Stomach smooth muscle (tissue), 2 donors: ENCODE measurements around the gene BCL2A1.

ENCODE experiments used
- H3K27ac ChIP-seq: one replicate; pipeline ENCODE4 v1.7.0; 2013; ENCODE audit warnings: mild to moderate bottlenecking, low read length, inconsistent platforms
- H3K27me3 ChIP-seq, 2 donors: one replicate each; pipeline ENCODE4 v1.7.0; 2013; ENCODE audit warnings: low read length in 2 of 2; ENCODE audit not compliant: insufficient read depth in 2 of 2, control insufficient read depth in 1 of 2
- H3K36me3 ChIP-seq, 2 donors: one replicate each; pipeline ENCODE4 v1.7.0; 2013; ENCODE audit warnings: low read length in 2 of 2; ENCODE audit not compliant: control insufficient read depth in 2 of 2, insufficient read depth in 2 of 2
- H3K4me1 ChIP-seq: one replicate; pipeline ENCODE4 v1.7.0; 2013; ENCODE audit warnings: low read length; ENCODE audit not compliant: control insufficient read depth, insufficient read depth
- H3K4me3 ChIP-seq, 2 donors: one replicate each; pipeline ENCODE4 v1.7.0; 2013; ENCODE audit warnings: low read length in 2 of 2
- H3K9ac ChIP-seq, 2 donors: one replicate each; pipeline ENCODE4 v1.7.0; 2013; ENCODE audit warnings: low read length in 2 of 2, mild to moderate bottlenecking in 1 of 2
- H3K9me3 ChIP-seq, 2 donors: one replicate each; pipeline ENCODE4 v1.7.0; 2013; ENCODE audit warnings: low read length in 2 of 2; ENCODE audit not compliant: control insufficient read depth in 2 of 2
- donor health status: healthy.
- donor health status: Pancreatic carcinoma.

The BCL2A1 gene

DNA sequence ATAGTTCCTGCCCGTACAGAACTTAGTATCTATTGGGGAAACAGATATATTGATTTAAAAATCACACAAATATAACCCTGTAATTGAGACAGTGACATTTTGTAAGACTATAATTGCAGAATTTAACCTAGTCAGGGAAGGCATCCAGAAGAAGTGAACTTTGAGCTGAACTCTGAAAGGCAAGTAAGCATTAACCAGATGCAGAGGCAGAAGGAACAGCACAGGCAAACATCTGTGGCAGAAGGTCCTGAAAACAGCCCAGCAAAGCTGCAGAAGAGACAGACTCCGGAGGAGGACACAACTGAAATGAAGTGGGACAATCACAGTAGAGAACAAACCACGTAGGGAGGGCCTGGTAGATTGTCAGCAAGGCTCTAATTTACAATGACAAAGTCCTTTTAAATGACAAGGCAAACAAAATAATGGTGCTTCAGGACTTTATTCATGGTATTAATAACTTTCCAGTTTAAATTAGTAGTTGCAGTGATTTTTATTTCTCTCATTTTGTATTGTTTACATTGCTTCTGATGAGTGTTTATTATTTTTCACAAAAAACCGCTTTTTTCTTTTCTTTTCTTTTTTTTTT lies 14.5 kb downstream of the BCL2A1 start:
- no peaks in the 10 kb centered on the region for H3K9me3 ChIP-seq
- no peaks in the 10 kb centered on the region for H3K27me3 ChIP-seq
- H3K4me1 ChIP-seq = no peaks in the 10 kb centered on the region
- no peaks in the 10 kb centered on the region for H3K36me3 ChIP-seq
- H3K9ac ChIP-seq = no peak overlapping the region
- H3K27ac ChIP-seq = no peak overlapping the region
- no peak overlapping the region for H3K4me3 ChIP-seq

DNA sequence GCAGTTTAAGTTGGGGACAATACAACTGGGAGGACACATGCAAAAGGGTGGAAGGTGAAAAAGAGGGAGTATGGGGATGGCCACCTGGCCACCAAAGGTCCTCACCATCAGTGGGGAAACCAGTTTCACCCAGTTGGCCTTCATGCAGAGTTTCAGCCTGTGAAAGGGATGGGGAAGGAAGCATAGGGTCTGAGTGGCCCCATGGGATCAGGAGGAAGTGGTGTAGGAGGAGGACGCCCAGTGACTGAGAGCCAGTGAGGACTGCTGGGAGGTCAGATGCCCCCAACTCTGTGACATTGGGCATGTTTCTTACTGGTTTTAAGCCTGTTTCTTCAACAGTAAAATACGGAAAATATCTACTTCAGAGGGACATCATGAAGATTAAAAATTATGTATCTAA lies 16.3 kb downstream of the BCL2A1 start:
- Histone ChIP-seq H3K4me1 (no peaks in the 10 kb centered on the region), H3K27me3 (no peaks in the 10 kb centered on the region), H3K27ac (no peak overlapping the region), H3K36me3 (no peaks in the 10 kb centered on the region), H3K9me3 (no peaks in the 10 kb centered on the region), H3K4me3 (no peak overlapping the region), H3K9ac (no peak overlapping the region)

- H3K9ac ChIP-seq = no peak overlapping the region
- H3K4me1 ChIP-seq = no peaks in the 10 kb centered on the region
- no peak overlapping the region for H3K4me3 ChIP-seq
- H3K27ac ChIP-seq = no peak overlapping the region
- H3K9me3 ChIP-seq = no peaks in the 10 kb centered on the region
- H3K36me3 ChIP-seq = no peaks in the 10 kb centered on the region
- no peaks in the 10 kb centered on the region for H3K27me3 ChIP-seq
These were observed 17.0 kb downstream of the BCL2A1 start for GRCh38 chr15:79953951-79954444.

DNA sequence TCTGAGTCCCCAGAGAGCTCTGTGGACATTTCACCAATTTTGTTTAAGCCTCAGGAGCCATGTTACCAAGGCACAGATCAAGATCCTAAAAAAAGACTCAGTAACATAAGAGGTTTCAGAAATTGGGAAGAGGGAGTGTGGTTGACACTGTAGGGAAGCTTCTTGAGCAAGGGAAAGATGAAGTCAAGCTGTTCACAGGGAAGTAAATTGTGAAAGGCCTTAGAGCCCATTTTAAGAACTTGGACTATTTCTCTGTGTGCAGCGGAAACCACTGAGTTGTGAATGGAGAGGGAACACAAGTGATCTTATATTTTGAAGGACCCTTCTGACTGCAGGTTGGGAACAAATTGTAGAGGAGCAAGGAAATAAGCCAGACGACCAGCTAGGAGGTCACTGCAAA lies 18.7 kb downstream of the BCL2A1 start:
- H3K36me3 ChIP-seq = no peaks in the 10 kb centered on the region
- no peak overlapping the region for H3K27ac ChIP-seq
- no peaks in the 10 kb centered on the region for H3K4me1 ChIP-seq
- H3K9ac ChIP-seq = no peak overlapping the region
- no peaks in the 10 kb centered on the region for H3K9me3 ChIP-seq
- no peak overlapping the region for H3K4me3 ChIP-seq
- H3K27me3 ChIP-seq = no peaks in the 10 kb centered on the region

DNA sequence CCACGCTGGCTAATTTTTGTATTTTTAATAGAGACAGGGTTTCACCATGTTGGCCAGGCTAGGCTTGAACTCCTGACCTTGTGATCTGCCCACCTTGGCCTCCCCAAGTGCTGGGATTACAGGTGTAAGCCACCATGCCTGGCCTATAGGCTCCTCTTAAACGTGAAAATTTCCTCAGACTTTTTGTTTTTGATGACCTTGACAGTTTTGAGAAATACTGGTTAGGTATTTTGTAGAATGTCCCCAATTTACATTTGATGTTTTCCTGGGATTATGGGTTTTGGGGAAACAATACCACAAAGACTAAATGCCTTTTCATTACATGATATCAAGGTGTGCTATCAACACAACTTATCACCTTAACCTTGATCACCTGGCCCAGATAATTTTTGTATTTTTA lies 20.7 kb downstream of the BCL2A1 start:
- Histone ChIP-seq H3K4me1 (no peaks in the 10 kb centered on the region), H3K9me3 (no peaks in the 10 kb centered on the region), H3K27me3 (no peaks in the 10 kb centered on the region), H3K27ac (no peak overlapping the region), H3K36me3 (no peaks in the 10 kb centered on the region), H3K9ac (no peak overlapping the region), H3K4me3 (no peak overlapping the region)

- Histone ChIP-seq H3K9me3 (no peaks in the 10 kb centered on the region), H3K4me3 (no peak overlapping the region), H3K27me3 (no peaks in the 10 kb centered on the region), H3K9ac (no peak overlapping the region), H3K27ac (no peak overlapping the region), H3K4me1 (no peaks in the 10 kb centered on the region), H3K36me3 (no peaks in the 10 kb centered on the region)
These were observed 22.2 kb downstream of the BCL2A1 start for GRCh38 chr15:79948761-79949160.

GRCh38 chr15:79948095-79948695 lies 22.8 kb downstream of the BCL2A1 start:
- Histone ChIP-seq H3K4me1 (no peaks in the 10 kb centered on the region), H3K9ac (no peak overlapping the region), H3K36me3 (no peaks in the 10 kb centered on the region), H3K27ac (no peak overlapping the region), H3K4me3 (no peak overlapping the region), H3K9me3 (no peaks in the 10 kb centered on the region), H3K27me3 (no peaks in the 10 kb centered on the region)

DNA sequence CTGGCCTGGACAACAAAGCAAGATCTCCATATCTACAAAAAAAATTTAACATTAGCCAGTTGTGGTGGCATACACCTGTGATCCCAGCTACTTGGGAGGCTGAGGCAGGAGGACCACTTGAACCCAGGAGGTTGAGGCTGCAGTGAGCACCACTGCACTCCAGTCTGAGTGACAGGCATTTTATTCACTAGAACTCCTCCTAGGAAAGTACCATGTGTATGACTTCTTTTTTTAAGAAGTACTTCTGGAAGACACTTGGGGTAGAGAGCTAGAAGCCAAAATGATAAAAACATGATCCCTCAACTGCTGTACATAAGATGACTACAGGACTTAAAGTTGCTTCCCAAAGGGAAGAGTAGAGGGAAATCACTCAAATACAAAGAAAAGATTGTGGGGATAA lies 24.0 kb downstream of the BCL2A1 start:
- no peaks in the 10 kb centered on the region for H3K27me3 ChIP-seq
- no peaks in the 10 kb centered on the region for H3K4me1 ChIP-seq
- no peak overlapping the region for H3K27ac ChIP-seq
- H3K4me3 ChIP-seq = no peak overlapping the region
- H3K9me3 ChIP-seq = no peaks in the 10 kb centered on the region
- H3K36me3 ChIP-seq = no peaks in the 10 kb centered on the region
- no peak overlapping the region for H3K9ac ChIP-seq

DNA sequence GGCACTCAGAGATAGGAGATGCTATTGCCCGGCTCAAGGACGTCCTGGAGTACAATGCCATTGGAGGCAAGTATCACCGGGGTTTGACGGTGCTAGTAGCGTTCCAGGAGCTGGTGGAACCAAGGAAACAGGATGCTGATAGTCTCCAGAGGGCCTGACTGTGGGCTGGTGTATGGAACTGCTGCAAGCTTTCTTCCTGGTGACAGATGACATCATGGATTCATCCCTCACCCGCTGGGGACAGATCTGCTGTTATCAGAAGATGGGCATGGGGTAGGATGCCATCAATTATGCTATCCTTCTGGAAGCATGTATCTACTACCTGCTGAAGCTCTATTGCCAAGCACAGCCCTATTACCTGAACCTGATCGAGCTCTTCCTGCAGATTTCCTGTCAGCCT lies 26.4 kb downstream of the BCL2A1 start:
- Histone ChIP-seq H3K9me3 (no peaks in the 10 kb centered on the region), H3K27ac (no peak overlapping the region), H3K27me3 (no peaks in the 10 kb centered on the region), H3K36me3 (no peaks in the 10 kb centered on the region), H3K4me3 (no peak overlapping the region), H3K4me1 (no peaks in the 10 kb centered on the region), H3K9ac (no peak overlapping the region)

- no peak overlapping the region for H3K27ac ChIP-seq
- no peaks in the 10 kb centered on the region for H3K9me3 ChIP-seq
- H3K36me3 ChIP-seq = no peaks in the 10 kb centered on the region
- no peak overlapping the region for H3K4me3 ChIP-seq
- no peak overlapping the region for H3K9ac ChIP-seq
- no peaks in the 10 kb centered on the region for H3K27me3 ChIP-seq
- no peaks in the 10 kb centered on the region for H3K4me1 ChIP-seq
These were observed 27.2 kb downstream of the BCL2A1 start for GRCh38 chr15:79943820-79944219.

DNA sequence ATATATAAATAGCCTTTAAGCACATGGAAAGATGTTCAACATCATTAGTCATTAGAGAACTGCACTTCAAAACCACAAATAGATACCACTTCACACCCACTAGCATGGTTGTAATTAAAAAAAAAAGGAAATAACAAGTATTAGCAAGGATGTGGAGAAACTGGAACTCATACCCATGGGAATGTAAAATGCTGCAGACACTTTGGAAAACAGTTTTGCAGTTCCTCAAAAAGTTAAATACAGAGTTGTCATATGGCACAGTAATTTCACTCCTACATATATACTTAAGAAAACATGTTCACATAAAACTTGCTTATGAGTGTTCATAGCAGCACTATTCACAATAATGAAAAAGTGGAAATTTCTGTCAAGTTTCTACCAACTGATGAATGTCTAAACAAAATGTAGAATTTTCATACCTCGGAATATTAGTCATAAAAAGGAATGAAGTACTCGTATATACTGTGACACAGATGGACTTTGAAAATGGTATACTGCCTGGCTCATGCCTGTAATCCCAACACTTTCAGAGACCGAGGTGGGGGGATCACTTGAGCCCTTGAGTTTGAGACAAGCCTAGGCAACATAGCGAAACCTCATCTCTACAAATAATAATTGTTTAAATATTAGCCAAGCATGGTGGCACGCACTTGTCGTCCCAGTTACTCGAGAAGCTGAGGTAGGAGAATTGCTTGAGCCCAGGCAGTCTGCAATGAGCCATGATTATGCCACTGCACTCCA lies 28.1 kb downstream of the BCL2A1 start:
- no peaks in the 10 kb centered on the region for H3K9me3 ChIP-seq
- H3K9ac ChIP-seq = no peak overlapping the region
- H3K36me3 ChIP-seq = no peaks in the 10 kb centered on the region
- no peak overlapping the region for H3K4me3 ChIP-seq
- no peak overlapping the region for H3K27ac ChIP-seq
- H3K27me3 ChIP-seq = no peaks in the 10 kb centered on the region
- H3K4me1 ChIP-seq = no peaks in the 10 kb centered on the region
